22Rv1 (cell line): ENCODE data around the gene APOL2.

Experiments
- H3K27ac ChIP-seq: fragments of 450-650 bp; 2 replicates; pipeline ENCODE4 v1.5.1; 2017
- ZFX ChIP-seq: fragments of 450-650 bp; IDR thresholded peaks from 2 replicates; pipeline ENCODE4 v1.6.1; 2017; ENCODE audit warnings: antibody characterized with exemption, borderline replicate concordance
- TF ChIP-seq, protein P1 (sequence below): fragments of 450-650 bp; IDR thresholded peaks from 2 replicates; pipeline ENCODE4 v1.5.1; 2017; ENCODE audit warnings: mild to moderate bottlenecking

APOL2 gene

GRCh38 chr22:36237462-36238372 lies 1.6 kb downstream of the APOL2 start:
- H3K27ac ChIP-seq = no peak overlapping the region
- no peak for TF ChIP-seq ZFX
- TF ChIP-seq, protein P1, sequence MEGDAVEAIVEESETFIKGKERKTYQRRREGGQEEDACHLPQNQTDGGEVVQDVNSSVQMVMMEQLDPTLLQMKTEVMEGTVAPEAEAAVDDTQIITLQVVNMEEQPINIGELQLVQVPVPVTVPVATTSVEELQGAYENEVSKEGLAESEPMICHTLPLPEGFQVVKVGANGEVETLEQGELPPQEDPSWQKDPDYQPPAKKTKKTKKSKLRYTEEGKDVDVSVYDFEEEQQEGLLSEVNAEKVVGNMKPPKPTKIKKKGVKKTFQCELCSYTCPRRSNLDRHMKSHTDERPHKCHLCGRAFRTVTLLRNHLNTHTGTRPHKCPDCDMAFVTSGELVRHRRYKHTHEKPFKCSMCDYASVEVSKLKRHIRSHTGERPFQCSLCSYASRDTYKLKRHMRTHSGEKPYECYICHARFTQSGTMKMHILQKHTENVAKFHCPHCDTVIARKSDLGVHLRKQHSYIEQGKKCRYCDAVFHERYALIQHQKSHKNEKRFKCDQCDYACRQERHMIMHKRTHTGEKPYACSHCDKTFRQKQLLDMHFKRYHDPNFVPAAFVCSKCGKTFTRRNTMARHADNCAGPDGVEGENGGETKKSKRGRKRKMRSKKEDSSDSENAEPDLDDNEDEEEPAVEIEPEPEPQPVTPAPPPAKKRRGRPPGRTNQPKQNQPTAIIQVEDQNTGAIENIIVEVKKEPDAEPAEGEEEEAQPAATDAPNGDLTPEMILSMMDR = no peak

DNA sequence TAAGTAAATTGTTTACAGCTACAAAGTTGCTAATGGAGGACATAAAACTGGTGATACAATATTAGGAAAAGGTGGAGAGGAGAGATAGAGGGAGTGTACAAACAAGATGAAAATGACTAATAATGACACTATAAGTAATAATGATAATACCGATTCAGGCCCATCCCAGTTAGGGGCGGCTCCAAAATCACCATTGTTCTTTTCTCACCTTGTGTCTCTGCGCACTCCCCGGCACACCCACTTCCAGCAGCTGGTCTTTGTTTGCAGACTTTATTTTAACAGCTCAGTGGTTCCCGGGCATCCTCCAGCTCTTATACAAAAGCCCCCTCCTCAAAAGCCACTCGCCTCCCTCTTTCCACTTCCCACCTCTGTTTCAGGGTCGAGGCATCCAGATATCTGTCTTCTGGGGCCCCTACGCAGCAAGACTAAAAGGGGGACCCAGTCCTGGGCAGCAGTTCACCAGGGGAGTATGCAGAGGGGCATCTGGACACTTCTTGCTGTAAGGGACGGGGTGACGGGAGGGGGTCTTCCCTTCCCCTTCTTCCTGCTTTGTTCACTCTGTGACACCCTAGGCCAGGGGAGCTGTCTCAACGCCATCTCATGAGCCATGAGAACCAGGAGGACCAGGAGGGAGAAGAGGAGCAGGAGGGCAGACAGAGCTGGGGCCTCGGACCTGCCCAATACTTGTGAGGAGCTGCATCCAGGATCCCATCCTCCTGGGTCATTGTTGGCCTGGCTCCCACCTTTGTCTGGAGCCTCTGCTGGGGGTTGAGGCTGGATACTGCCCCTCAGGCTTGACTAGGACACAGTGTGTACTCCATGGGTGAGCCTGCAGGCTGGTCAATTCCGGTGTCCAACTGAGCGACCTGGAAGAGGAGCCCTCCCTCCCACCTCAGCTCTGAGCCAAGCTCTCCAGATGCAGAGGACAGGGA lies 2.7 kb downstream of the APOL2 start:
- no peak for TF ChIP-seq ZFX
- TF ChIP-seq, protein P1 = no peak
- H3K27ac ChIP-seq = no peak overlapping the region

GRCh38 chr22:36235585-36235984 lies 3.7 kb downstream of the APOL2 start:
- TF ChIP-seq, protein P1 = no peak
- TF ChIP-seq ZFX = no peak
- no peak overlapping the region for H3K27ac ChIP-seq

DNA sequence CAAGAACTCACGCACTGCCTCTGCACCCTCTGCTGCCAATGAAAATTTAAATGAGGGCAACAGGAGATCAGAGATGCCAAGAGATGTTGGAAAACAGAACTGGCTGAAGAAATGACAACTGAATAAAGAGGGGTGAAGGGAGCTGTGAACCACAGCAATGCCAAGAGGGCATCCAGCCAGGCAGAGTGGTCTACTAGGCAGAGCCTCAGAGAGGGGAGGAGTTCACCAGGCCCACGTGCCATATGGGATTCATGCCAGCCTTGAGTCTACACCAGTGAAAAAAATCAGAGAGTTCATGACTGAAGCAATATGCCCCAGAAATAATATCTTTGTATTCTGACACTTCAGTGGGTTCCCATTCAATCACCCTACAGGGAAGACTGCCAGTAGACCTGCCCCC lies 4.4 kb downstream of the APOL2 start:
- no peak overlapping the region for H3K27ac ChIP-seq
- TF ChIP-seq, protein P1 = no peak
- TF ChIP-seq ZFX = no peak

- no peak for TF ChIP-seq ZFX
- TF ChIP-seq, protein P1 = no peak
- no peak overlapping the region for H3K27ac ChIP-seq
Measured at GRCh38 chr22:36234213-36234612, 5.1 kb downstream of the APOL2 start.

DNA sequence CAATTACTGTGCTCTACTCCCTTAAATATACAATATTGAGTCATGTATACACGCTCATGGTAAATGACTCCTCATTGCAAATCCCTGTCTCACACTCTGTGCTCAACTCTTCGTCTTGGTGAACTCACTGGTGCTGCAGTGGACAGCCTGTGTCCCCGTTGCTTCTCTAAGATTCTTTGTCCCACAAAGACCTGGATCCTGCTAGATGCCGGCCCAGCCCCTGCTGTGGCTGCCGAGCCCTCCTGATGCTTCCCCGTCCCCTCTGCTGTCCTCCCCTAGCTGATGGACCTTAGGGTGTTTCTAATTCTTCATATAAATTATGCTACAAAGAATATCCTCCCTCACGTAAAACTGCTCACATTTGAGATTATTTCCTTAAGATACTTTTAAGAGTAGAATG lies 5.5 kb downstream of the APOL2 start:
- H3K27ac ChIP-seq = no peak overlapping the region
- TF ChIP-seq ZFX = no peak
- TF ChIP-seq, protein P1 = no peak
